HG02678 (cell line): ENCODE data around the gene KRT84.

Experiments
- ATAC-seq: cut with Tn5 transposase; IDR thresholded peaks from one replicate; pipeline ENCODE4 v1.9.1; 2021; ENCODE audit warnings: mild to moderate bottlenecking, moderate library complexity; ENCODE audit not compliant: unreplicated experiment

KRT84 gene

DNA sequence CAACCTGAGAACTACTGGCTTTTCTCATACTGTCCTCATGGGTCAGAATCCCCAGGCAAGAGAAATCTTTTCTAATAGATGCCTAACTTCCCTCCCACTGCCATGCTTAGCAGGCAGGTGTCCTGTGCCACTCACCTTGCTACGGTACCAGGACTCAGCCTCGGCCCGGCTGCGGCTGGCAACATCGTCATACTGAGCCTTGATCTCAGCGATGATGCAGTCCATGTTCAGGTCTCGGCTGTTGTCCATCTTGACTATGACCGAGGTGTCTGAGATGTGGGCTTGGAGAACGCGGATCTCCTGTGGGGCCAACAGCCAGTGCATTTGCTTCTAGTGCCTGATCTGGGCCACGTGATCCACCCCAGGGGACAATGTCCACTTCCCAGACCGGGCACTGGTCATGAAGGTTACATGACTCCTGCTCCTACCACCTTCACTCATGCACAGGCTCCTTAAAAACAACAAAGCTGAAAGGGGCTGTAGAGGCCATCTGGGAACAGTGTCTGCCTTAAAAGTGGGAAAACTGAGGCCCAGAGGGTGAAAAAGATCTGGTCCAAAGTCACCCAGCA is 22.3 kb downstream of the KRT84 start:
- ATAC-seq = no peak

DNA sequence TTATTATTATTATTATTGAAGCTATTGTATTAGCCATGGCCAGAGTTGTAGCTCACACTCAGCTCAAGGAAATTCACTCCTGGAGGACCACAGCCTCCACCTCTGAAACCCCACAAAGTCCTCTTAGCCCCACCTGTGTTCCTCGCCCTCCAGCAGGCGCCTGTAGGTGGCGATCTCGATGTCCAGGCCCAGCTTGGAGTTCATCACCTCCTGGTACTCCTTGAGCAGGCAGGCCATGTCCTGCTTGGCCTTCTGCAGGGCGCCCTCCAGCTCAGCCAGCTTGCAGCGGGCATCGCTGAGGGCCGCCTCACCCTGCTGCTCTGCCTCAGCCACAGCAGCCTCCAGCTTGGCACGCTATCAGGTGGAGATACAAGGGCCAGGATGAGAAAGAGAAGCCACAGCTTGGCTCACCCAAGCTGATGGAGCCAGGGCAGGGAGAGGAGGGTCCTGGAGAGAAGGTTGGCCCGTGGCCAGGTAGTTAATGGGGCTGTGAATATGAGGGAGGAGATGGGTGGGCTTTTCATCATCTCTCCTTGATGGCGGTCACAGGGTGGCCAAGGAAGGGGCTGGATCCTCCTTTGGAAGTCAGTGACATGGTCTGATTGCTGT is 23.2 kb downstream of the KRT84 start:
- no peak for ATAC-seq

DNA sequence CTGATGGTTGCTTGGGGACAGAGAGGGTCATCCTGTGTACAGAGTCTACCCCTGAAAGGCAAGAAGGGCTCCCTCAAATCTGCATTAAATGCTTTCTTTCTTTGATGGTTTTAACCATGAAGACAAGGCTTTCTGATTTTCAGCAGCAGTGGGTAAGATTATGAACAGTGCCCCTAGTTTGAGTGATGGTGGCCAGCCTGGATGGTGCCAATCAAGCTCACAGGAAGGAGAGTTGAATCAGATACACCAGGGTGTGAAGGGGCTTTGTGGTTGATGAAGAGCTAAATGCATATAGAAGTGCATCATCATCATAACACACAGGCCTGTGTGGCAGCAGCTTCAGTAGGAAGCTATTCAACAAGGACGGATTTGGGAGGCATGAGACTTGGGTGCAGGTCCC is 23.9 kb downstream of the KRT84 start:
- ATAC-seq = no peak

DNA sequence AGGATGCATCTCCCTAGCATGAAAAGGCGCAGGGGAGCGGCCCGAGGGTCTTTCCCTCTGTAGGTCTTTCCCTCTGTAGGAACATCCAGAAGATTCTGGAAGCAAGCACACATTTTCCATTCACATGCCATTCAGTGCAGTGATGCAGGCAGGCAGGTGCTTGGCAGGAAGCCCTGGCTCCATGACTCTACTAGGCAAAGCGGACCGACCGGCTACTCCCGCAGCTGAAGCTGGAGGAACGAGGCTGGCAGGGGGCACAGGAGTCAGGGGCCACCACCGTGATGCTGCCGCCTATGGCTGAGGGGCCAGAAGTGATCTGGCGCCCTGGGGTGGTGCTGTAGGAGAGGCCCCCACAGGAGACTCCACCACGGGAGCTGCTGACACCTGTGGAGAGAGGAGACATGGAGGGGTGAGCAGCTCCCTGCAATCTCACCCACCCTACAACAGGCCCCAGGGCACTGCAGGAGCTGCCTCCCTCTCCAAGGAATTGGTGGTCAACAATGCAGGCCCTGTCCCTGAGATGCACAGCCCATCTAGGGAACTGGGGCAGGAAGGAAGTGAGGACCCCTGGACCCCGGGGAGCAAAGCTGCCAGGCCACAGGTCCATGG is 24.7 kb downstream of the KRT84 start:
- ATAC-seq = no peak

GRCh38 chr12:52360106-52360662 is 25.3 kb downstream of the KRT84 start:
- ATAC-seq = no peak

DNA sequence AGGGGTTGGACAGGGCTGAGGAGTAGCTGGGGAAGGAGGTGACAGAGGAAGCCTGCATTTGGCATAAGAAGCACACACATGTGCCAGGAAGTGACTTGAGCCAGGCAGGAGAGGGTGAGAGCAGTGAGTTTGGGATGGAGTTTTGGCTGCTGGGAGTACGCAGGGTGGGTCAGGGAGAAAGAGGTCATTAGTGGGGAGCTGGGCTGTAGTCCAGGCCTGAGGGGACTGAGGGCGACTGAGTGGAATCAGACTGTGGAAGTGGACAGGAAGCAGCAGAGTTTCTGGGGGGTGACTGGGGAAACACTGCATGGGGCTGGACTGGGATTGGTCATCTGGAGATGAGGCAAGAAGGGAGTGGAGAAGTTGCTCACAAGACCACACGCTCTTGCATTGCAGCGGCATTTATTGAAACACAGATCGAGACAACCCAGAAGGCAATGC is 25.8 kb downstream of the KRT84 start:
- ATAC-seq = no peak

GRCh38 chr12:52358575-52359350 is 26.7 kb downstream of the KRT84 start:
- ATAC-seq = peak; percentile 95

- no peak for ATAC-seq
Measured at GRCh38 chr12:52356762-52357580, 28.5 kb downstream of the KRT84 start.

- ATAC-seq = no peak
Measured at GRCh38 chr12:52356031-52356761, 29.3 kb downstream of the KRT84 start.

DNA sequence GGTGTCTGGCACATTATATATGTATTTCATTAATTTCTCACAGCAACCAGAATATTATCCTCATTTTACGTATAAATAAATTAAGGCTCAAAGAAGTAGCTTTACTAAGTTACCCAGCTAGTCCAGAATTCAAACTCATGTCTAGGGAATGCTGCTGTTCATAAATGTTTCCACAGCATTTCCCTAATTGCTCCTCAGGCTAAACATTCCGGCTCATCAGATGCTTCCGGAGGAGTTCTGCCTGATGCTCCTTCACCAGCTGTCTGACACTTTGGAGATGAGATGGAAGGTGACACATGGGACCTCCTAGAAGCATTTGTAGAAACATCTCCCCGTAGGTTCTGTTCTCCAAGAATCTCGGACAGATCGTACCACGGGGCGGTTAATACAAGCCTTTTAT is 30.3 kb downstream of the KRT84 start:
- ATAC-seq = no peak

DNA sequence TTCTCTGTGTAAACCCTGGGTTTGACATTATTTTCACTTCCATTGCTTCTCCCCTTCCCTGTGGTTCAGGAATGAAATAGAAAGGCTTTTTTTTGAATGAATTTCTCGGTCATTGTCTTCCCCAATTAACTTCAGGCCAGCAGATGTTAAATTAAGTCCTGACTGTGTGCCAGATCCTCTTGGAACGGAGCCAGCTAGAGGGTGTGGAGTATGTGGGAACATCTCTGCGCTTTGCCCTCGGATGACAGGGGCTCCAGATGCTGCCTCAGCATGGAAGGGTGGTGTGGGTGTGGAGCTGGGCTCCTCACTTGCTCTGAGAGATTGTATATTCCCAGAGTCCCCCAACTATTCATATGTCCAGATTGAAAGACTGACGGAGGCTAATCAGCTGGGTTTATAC is 31.3 kb downstream of the KRT84 start:
- no peak for ATAC-seq

- ATAC-seq = no peak
Measured at GRCh38 chr12:52353766-52354165, 31.7 kb downstream of the KRT84 start.

- no peak for ATAC-seq
Measured at GRCh38 chr12:52352951-52353350, 32.5 kb downstream of the KRT84 start.

GRCh38 chr12:52351196-52352059 is 34.0 kb downstream of the KRT84 start:
- ATAC-seq = no peak

GRCh38 chr12:52350786-52351185 is 34.7 kb downstream of the KRT84 start:
- ATAC-seq = no peak

DNA sequence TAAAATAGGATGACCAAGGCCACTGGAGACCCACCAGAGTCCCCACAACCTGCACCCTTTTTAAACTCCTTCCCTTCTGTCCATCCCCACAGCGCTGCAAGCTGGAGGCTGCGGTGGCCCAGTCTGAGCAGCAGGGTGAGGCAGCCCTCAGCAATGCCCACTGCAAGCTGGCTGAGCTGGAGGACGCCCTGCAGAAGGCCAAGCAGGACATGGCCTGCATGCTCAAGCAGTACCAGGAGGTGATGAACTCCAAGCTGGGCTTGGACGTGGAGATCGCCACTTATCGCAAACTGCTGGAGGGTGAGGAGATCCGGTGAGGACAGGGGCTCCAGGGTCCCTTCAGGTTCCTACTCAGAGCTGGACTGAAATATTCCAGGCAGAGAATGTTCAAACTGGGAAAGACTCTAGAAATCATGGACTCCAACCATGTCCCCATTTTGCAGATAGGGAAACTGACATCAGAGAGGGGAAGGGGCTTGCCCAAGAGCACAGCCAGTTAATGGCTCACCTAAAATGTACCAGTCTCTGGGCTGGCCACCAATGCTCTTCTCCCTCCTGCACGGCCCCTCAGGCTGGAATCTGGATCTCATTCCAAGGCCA is 35.3 kb downstream of the KRT84 start:
- no peak for ATAC-seq

- ATAC-seq = no peak
Measured at GRCh38 chr12:52349196-52349595, 36.3 kb downstream of the KRT84 start.
